Brain microvascular endothelial cell (primary cell): ENCODE measurements around the gene DCUN1D1.

Experiments
- DNase-seq: peaks from one replicate; pipeline ENCODE4 v3.0.0-alpha.2; 2020
- H3K27ac ChIP-seq: fragments of 250-450 bp; sonication (Bioruptor Pico); 2 replicates; pipeline ENCODE4 v1.5.1; 2020; ENCODE audit warnings: mild to moderate bottlenecking, moderate library complexity
- H3K27me3 ChIP-seq: fragments of 250-450 bp; sonication (Bioruptor Pico); replicated peaks from 2 replicates; pipeline ENCODE4 v1.5.1; 2020; ENCODE audit warnings: mild to moderate bottlenecking
- H3K36me3 ChIP-seq: fragments of 250-450 bp; sonication (Bioruptor Pico); replicated peaks from 2 replicates; pipeline ENCODE4 v1.5.1; 2020; ENCODE audit warnings: mild to moderate bottlenecking
- H3K4me3 ChIP-seq: 2 replicates; pipeline ENCODE4 v1.5.1; 2011; ENCODE audit warnings: low read depth, mild to moderate bottlenecking, control low read depth, low read length, moderate library complexity
- CTCF ChIP-seq: IDR thresholded peaks from 2 replicates; pipeline ENCODE4 v1.5.1; 2011; ENCODE audit warnings: low read depth, mild to moderate bottlenecking, moderate library complexity, low read length, control low read depth, inconsistent platforms; ENCODE audit errors: missing control alignments
- in situ Hi-C: cut with HindIII; loops from 2 replicates; pipeline ENCODE4 v1.10.0; 2017; ENCODE audit warnings: low sequenced_read_pairs, low pct_ligation_motif_present

DCUN1D1 gene

GRCh38 chr3:182970811-182971418, 9.4 kb downstream of the DCUN1D1 start:
- in situ Hi-C loops: no loop called here
- no peak for DNase-seq
- Histone ChIP-seq H3K27me3 (no peaks in the 10 kb centered on the region), H3K36me3 (no peaks in the 10 kb centered on the region), H3K4me3 (no peak overlapping the region), H3K27ac (no peak overlapping the region)
- no peak for TF ChIP-seq CTCF

GRCh38 chr3:182969853-182970252, 10.5 kb downstream of the DCUN1D1 start:
- Histone ChIP-seq H3K27ac (peak overlapping the region; percentile 68), H3K4me3 (no peak overlapping the region), H3K27me3 (no peaks in the 10 kb centered on the region), H3K36me3 (no peaks in the 10 kb centered on the region)
- DNase-seq: no peak
- no peak for TF ChIP-seq CTCF
- in situ Hi-C loops: no loop called here

DNA sequence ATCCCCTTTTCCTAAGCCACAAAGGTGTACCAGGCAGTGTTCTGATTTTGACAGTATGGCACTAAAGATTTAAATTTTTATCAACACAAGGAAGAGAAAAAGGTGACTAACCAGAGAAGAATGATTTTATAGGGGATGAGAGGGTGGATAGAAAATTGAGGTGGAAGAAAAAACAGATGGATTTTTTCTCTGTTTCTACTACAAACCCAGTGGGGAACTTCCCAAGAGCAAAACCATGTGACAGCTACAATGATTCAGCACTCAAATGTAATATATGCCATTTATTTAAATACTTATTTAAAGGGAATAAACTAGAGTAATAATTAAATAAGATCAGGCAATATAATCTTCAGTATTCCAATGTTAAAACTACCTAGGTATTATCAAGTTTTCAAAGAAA, 11.1 kb downstream of the DCUN1D1 start:
- no peak for TF ChIP-seq CTCF
- H3K27me3 ChIP-seq: no peaks in the 10 kb centered on the region
- H3K27ac ChIP-seq: peak overlapping the region; percentile 68
- no peaks in the 10 kb centered on the region for H3K36me3 ChIP-seq
- peak; percentile 46 for DNase-seq
- no peak overlapping the region for H3K4me3 ChIP-seq
- in situ Hi-C loops: no loop called here

- no peak for DNase-seq
- no peak overlapping the region for H3K4me3 ChIP-seq
- H3K36me3 ChIP-seq: no peaks in the 10 kb centered on the region
- no peak overlapping the region for H3K27ac ChIP-seq
- TF ChIP-seq CTCF: no peak
- H3K27me3 ChIP-seq: no peaks in the 10 kb centered on the region
- in situ Hi-C loops: no loop called here
Observed at GRCh38 chr3:182967218-182968204, 12.8 kb downstream of the DCUN1D1 start.

GRCh38 chr3:182965861-182966366, 14.4 kb downstream of the DCUN1D1 start:
- Histone ChIP-seq H3K27ac (no peak overlapping the region), H3K36me3 (no peaks in the 10 kb centered on the region), H3K4me3 (no peak overlapping the region), H3K27me3 (no peaks in the 10 kb centered on the region)
- in situ Hi-C loops: no loop called here
- DNase-seq: no peak
- no peak for TF ChIP-seq CTCF
